Hematopoietic multipotent progenitor cell treated with erythropoietin and hydrocortisone succinate and interleukin-3 and kit ligand, for 8 days (in vitro differentiated cells): ENCODE measurements around the gene KCNJ16.

ENCODE experiments used
- DNase-seq: peaks from one replicate; pipeline ENCODE4 v3.0.0-alpha.2; 2015

The KCNJ16 gene

GRCh38 chr17:70132505-70132904 is 57.5 kb downstream of the KCNJ16 start:
- DNase-seq, result no peak

GRCh38 chr17:70134042-70134441 is 59.0 kb downstream of the KCNJ16 start:
- DNase-seq, result no peak

GRCh38 chr17:70134777-70135176 is 59.8 kb downstream of the KCNJ16 start:
- no peak for DNase-seq

- no peak for DNase-seq
Observed at GRCh38 chr17:70136131-70136530, 61.1 kb downstream of the KCNJ16 start.

- no peak for DNase-seq
Observed at GRCh38 chr17:70137451-70138230, 62.6 kb downstream of the KCNJ16 start.

GRCh38 chr17:70138291-70138865 is 63.4 kb downstream of the KCNJ16 start:
- DNase-seq, result no peak

GRCh38 chr17:70139449-70139993 is 64.5 kb downstream of the KCNJ16 start:
- no peak for DNase-seq

- DNase-seq, result peak; percentile 45
Observed at GRCh38 chr17:70144260-70144846, 69.3 kb downstream of the KCNJ16 start.

GRCh38 chr17:70153210-70153609 is 78.2 kb downstream of the KCNJ16 start:
- DNase-seq, result no peak

GRCh38 chr17:70157151-70157550 is 82.1 kb downstream of the KCNJ16 start:
- no peak for DNase-seq

GRCh38 chr17:70158180-70158579 is 83.2 kb downstream of the KCNJ16 start:
- no peak for DNase-seq

- no peak for DNase-seq
Observed at GRCh38 chr17:70158591-70158990, 83.6 kb downstream of the KCNJ16 start.

GRCh38 chr17:70159980-70160379 is 85.0 kb downstream of the KCNJ16 start:
- no peak for DNase-seq

- no peak for DNase-seq
Observed at GRCh38 chr17:70161519-70161918, 86.5 kb downstream of the KCNJ16 start.

GRCh38 chr17:70165383-70165782 is 90.4 kb downstream of the KCNJ16 start:
- no peak for DNase-seq

GRCh38 chr17:70166615-70167014 is 91.6 kb downstream of the KCNJ16 start:
- DNase-seq, result no peak

- peak; percentile 51 for DNase-seq
Observed at GRCh38 chr17:70168044-70168976, 93.3 kb downstream of the KCNJ16 start.

GRCh38 chr17:70168977-70169708 is 94.1 kb downstream of the KCNJ16 start, which contains the start of gene KCNJ2:
TSS of gene KCNJ2 (plus strand) at chr17:70169532. CDS start at chr17:70175040, 5,508 bp downstream.
- peak; percentile 58 for DNase-seq

- no peak for DNase-seq
Observed at GRCh38 chr17:70169709-70170597, 94.9 kb downstream of the KCNJ16 start.

- DNase-seq, result no peak
Observed at GRCh38 chr17:70171159-70171558, 96.1 kb downstream of the KCNJ16 start.

GRCh38 chr17:70172449-70172848 is 97.4 kb downstream of the KCNJ16 start:
- no peak for DNase-seq
